ENCODE data around the gene NFE2L2. TPM values are rescaled to one million over a fixed set of nuclear protein-coding genes. Genes with fewer than 3 reads are reported as not detected.
A peak's percentile ranks its signal among the peaks of the same experiment; 100 is the strongest.

The NFE2L2 gene
- total RNA-seq, 2 experiments from 2014 or later, result 26.2 to 58.6 TPM

- no peaks in the 10 kb centered on the region for H3K9me3 ChIP-seq (ENCODE audit: low read length)
- no peaks in the 10 kb centered on the region for H3K79me2 ChIP-seq (ENCODE audit: insufficient read depth, low read depth, low read length)
- CTCF ChIA-PET (ENCODE audit: unreplicated experiment), result no interaction called here
- no peak for DNase-seq (ENCODE audit: low spot score)
- no peak overlapping the region for H3K4me3 ChIP-seq (ENCODE audit: low read depth, low read length, poor library complexity, severe bottlenecking)
- no peak overlapping the region for H3K27ac ChIP-seq (ENCODE audit: low read depth, low read length, poor library complexity, severe bottlenecking)
- TF ChIP-seq EZH2phosphoT487 (IDR thresholded peaks at IDR 0.05; ENCODE audit: borderline replicate concordance, low read depth, low read length) (no peak), CTCF (conservative IDR thresholded peaks at IDR 0.05; ENCODE audit: low read length) (no peak)
- no peak overlapping the region for H3K4me2 ChIP-seq (ENCODE audit: low read length)
- H3K4me1 ChIP-seq (ENCODE audit: insufficient read depth, low read length, poor library complexity, severe bottlenecking), result peaks cover 5% of the 10 kb centered on the region
- no peaks in the 10 kb centered on the region for H3K9me2 ChIP-seq (ENCODE audit: insufficient read depth, low read length)
- no peak overlapping the region for H2AFZ ChIP-seq (ENCODE audit: low read length)
- no peaks in the 10 kb centered on the region for H4K20me1 ChIP-seq (ENCODE audit: insufficient read depth, low read length)
- no TSS peak for BruUV-seq (replicated peaks)
- POLR2A ChIA-PET, result no interaction called here
- H3K36me3 ChIP-seq (ENCODE audit: insufficient read depth, low read length), result no peaks in the 10 kb centered on the region
- intact Hi-C loops (cut with micrococcal nuclease; ENCODE audit: unreplicated experiment), result no loop called here
These were observed 33.7 kb upstream of the NFE2L2 start for GRCh38 chr2:177298191-177298590.

- Histone ChIP-seq H3K9me2 (ENCODE audit: insufficient read depth, low read length) (no peaks in the 10 kb centered on the region), H3K9me3 (ENCODE audit: low read length) (no peaks in the 10 kb centered on the region), H4K20me1 (ENCODE audit: insufficient read depth, low read length) (no peaks in the 10 kb centered on the region), H3K79me2 (ENCODE audit: insufficient read depth, low read depth, low read length) (no peaks in the 10 kb centered on the region), H3K36me3 (ENCODE audit: insufficient read depth, low read length) (no peaks in the 10 kb centered on the region), H2AFZ (ENCODE audit: low read length) (peak overlapping the region; percentile 57; the same call in 1 of the 2 replicates), H3K4me1 (ENCODE audit: insufficient read depth, low read length, poor library complexity, severe bottlenecking) (peaks cover 5% of the 10 kb centered on the region), H3K4me3 (ENCODE audit: low read depth, low read length, poor library complexity, severe bottlenecking) (no peak overlapping the region), H3K4me2 (ENCODE audit: low read length) (peak overlapping the region; percentile 29), H3K27ac (ENCODE audit: low read depth, low read length, poor library complexity, severe bottlenecking) (no peak overlapping the region)
- TF ChIP-seq EZH2phosphoT487 (IDR thresholded peaks at IDR 0.05; ENCODE audit: borderline replicate concordance, low read depth, low read length), result no peak
- peak; percentile 80 for TF ChIP-seq CTCF (conservative IDR thresholded peaks at IDR 0.05; ENCODE audit: low read length)
- CTCF ChIA-PET (ENCODE audit: unreplicated experiment), result no interaction called here
- DNase-seq (ENCODE audit: low spot score), result peak; percentile 47
- intact Hi-C loops (cut with micrococcal nuclease; ENCODE audit: unreplicated experiment), result loop anchor here (1.0 kb wide), 2 partner anchors 33 to 132 kb away; no protein-coding TSS in a partner anchor
- no TSS peak for BruUV-seq (replicated peaks)
- POLR2A ChIA-PET, result interaction anchor here (0.7 to 1.6 kb wide), 4 partner anchors 11 to 37 kb away, joined by 3 to 4 read pairs (median 4); no protein-coding TSS in a partner anchor
These were observed 31.5 kb upstream of the NFE2L2 start for GRCh38 chr2:177296040-177296439.

- H3K79me2 ChIP-seq (ENCODE audit: insufficient read depth, low read depth, low read length), result no peaks in the 10 kb centered on the region
- no peaks in the 10 kb centered on the region for H4K20me1 ChIP-seq (ENCODE audit: insufficient read depth, low read length)
- peak overlapping the region; percentile 29; the same call in 1 of the 2 replicates for H3K4me2 ChIP-seq (ENCODE audit: low read length)
- peak overlapping the region; percentile 57; the same call in 1 of the 2 replicates for H2AFZ ChIP-seq (ENCODE audit: low read length)
- DNase-seq (ENCODE audit: low spot score), result no peak
- no TSS peak for BruUV-seq (replicated peaks)
- ChIA-PET CTCF (ENCODE audit: unreplicated experiment) (no interaction called here), POLR2A (interaction anchor here (0.7 to 1.6 kb wide), 3 partner anchors 10 to 38 kb away, joined by 3 to 4 read pairs (median 3); no protein-coding TSS in a partner anchor)
- no peak for TF ChIP-seq CTCF (conservative IDR thresholded peaks at IDR 0.05; ENCODE audit: low read length)
- no peak for TF ChIP-seq EZH2phosphoT487 (IDR thresholded peaks at IDR 0.05; ENCODE audit: borderline replicate concordance, low read depth, low read length)
- H3K4me1 ChIP-seq (ENCODE audit: insufficient read depth, low read length, poor library complexity, severe bottlenecking), result peaks cover 6% of the 10 kb centered on the region
- no peak overlapping the region for H3K4me3 ChIP-seq (ENCODE audit: low read depth, low read length, poor library complexity, severe bottlenecking)
- intact Hi-C loops (cut with micrococcal nuclease; ENCODE audit: unreplicated experiment), result no loop called here
- H3K36me3 ChIP-seq (ENCODE audit: insufficient read depth, low read length), result no peaks in the 10 kb centered on the region
- no peaks in the 10 kb centered on the region for H3K9me3 ChIP-seq (ENCODE audit: low read length)
- no peaks in the 10 kb centered on the region for H3K9me2 ChIP-seq (ENCODE audit: insufficient read depth, low read length)
- H3K27ac ChIP-seq (ENCODE audit: low read depth, low read length, poor library complexity, severe bottlenecking), result no peak overlapping the region
These were observed 31.0 kb upstream of the NFE2L2 start for GRCh38 chr2:177295484-177295883.
